ENCODE data around the gene MEF2A. TPM values are rescaled to one million over a fixed set of nuclear protein-coding genes. Genes with fewer than 3 reads are reported as not detected.

The MEF2A gene
- total and polyA plus RNA-seq, 9 of the 15 experiments (the other 6 are each of a cell fraction or from before 2014, with no cell fraction given), result 1.6 to 18.7 (median 8.7) TPM

- TF ChIP-seq E2F4 (CRISPR knock-in tag; IDR thresholded peaks at IDR 0.05; ENCODE audit: low read depth) (no peak), CBX3 (IDR thresholded peaks at IDR 0.05; ENCODE audit: borderline replicate concordance in 1 of 2, low read length in 2 of 2) (no peak), SAP30 (IDR thresholded peaks at IDR 0.05; ENCODE audit: borderline replicate concordance, insufficient read depth, low read depth, low read length, poor library complexity, severe bottlenecking) (no peak), JUND (IDR thresholded peaks at IDR 0.05; ENCODE audit: borderline replicate concordance, low read depth, low read length) (peak; percentile 74), JUND (tag; IDR thresholded peaks at IDR 0.05; ENCODE audit: borderline replicate concordance, low read depth, low read length) (no peak; the same call in 2 of the 3 replicates), EGR1 (conservative IDR thresholded peaks at IDR 0.05) (peak; percentile 76), HIVEP1 (CRISPR knock-in tag; IDR thresholded peaks at IDR 0.05) (no peak), SMARCA4 (IDR thresholded peaks at IDR 0.05) (0 out of 2 replicates have a peak, but pooled peaks have one; percentile 27), BRF1 (IDR thresholded peaks at IDR 0.05; ENCODE audit: borderline replicate concordance, extremely low read depth, insufficient read length) (no peak), ARID3A (IDR thresholded peaks at IDR 0.05; ENCODE audit: borderline replicate concordance, low read depth, low read length) (no peak), TFAP4 (CRISPR knock-in tag; IDR thresholded peaks at IDR 0.05; ENCODE audit: borderline replicate concordance) (no peak), ZBTB26 (CRISPR knock-in tag; IDR thresholded peaks at IDR 0.05) (no peak), ZNF511 (CRISPR knock-in tag; IDR thresholded peaks at IDR 0.05) (no peak), CAMTA2 (CRISPR knock-in tag; conservative IDR thresholded peaks at IDR 0.05) (no peak), L3MBTL2 (IDR thresholded peaks at IDR 0.05) (0 out of 2 replicates have a peak, but pooled peaks have one; percentile 15), ZNF436 (CRISPR knock-in tag; IDR thresholded peaks at IDR 0.05) (no peak), MAZ (CRISPR knock-in tag; conservative IDR thresholded peaks at IDR 0.05 in 1 of 2, IDR thresholded peaks at IDR 0.05 in 1 of 2) (no peak), RBM22 (IDR thresholded peaks at IDR 0.05; ENCODE audit: low read depth, low read length, poor library complexity, severe bottlenecking) (no peak)
- TF ChIP-seq, protein P1, sequence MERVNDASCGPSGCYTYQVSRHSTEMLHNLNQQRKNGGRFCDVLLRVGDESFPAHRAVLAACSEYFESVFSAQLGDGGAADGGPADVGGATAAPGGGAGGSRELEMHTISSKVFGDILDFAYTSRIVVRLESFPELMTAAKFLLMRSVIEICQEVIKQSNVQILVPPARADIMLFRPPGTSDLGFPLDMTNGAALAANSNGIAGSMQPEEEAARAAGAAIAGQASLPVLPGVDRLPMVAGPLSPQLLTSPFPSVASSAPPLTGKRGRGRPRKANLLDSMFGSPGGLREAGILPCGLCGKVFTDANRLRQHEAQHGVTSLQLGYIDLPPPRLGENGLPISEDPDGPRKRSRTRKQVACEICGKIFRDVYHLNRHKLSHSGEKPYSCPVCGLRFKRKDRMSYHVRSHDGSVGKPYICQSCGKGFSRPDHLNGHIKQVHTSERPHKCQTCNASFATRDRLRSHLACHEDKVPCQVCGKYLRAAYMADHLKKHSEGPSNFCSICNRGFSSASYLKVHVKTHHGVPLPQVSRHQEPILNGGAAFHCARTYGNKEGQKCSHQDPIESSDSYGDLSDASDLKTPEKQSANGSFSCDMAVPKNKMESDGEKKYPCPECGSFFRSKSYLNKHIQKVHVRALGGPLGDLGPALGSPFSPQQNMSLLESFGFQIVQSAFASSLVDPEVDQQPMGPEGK (CRISPR knock-in tag; IDR thresholded peaks at IDR 0.05; ENCODE audit: borderline replicate concordance), result no peak
Measured at GRCh38 chr15:99708563-99708962, 142.8 kb downstream of the MEF2A start (continued).

All from K562 (cell line).